Activated CD8-positive, alpha-beta memory T cell treated with anti-CD3 and anti-CD28 coated beads, Interleukin-2, amount 10 ng/mL, durations not matched to agents 7 days and 5 days (primary cell): ENCODE measurements around the gene SLC16A2. TPM values are rescaled to one million over a fixed set of nuclear protein-coding genes. Genes with fewer than 3 reads are reported as not detected.

Experiments used
- ATAC-seq: fragments of 150-1000 bp; cut with Tn5 transposase; one replicate; pipeline ENCODE4 v1.10.0; 2021; ENCODE audit warnings: moderate library complexity
- CTCF ChIA-PET: fragments of 350-600 bp; sonication (Branson Sonifier 250); formaldehyde crosslinking; loops from one replicate; lab custom pipeline; 2021; ENCODE audit warnings: antibody characterized with exemption; lab: Charles Lee
- DNase-seq: peaks from one replicate; pipeline ENCODE4 v3.0.0-alpha.2; 2020
- H3K27ac Mint-ChIP-seq: one replicate; pipeline ENCODE4 v1.8.0; 2021; ENCODE audit warnings: mild to moderate bottlenecking, mixed read lengths
- H3K27me3 Mint-ChIP-seq: one replicate; pipeline ENCODE4 v1.8.0; 2021; ENCODE audit warnings: mixed read lengths
- H3K36me3 Mint-ChIP-seq: one replicate; pipeline ENCODE4 v1.8.0; 2021; ENCODE audit warnings: mild to moderate bottlenecking, mixed read lengths
- H3K4me1 Mint-ChIP-seq: one replicate; pipeline ENCODE4 v1.8.0; 2021; ENCODE audit warnings: mixed read lengths
- H3K4me3 Mint-ChIP-seq: one replicate; pipeline ENCODE4 v1.8.0; 2021; ENCODE audit warnings: mild to moderate bottlenecking, moderate library complexity, mixed read lengths
- H3K9me3 Mint-ChIP-seq: one replicate; pipeline ENCODE4 v1.8.0; 2022; ENCODE audit warnings: low read depth, mixed read lengths
- total RNA-seq, 2 experiments: library from RNA; stranded (reverse); gene quantifications; one replicate each; pipeline ENCODE4 v1.2.3, GENCODE V29; 2021

The SLC16A2 gene
- total RNA-seq, 2 experiments from 2014 or later, result 0.12 TPM; not detected in 1

DNA sequence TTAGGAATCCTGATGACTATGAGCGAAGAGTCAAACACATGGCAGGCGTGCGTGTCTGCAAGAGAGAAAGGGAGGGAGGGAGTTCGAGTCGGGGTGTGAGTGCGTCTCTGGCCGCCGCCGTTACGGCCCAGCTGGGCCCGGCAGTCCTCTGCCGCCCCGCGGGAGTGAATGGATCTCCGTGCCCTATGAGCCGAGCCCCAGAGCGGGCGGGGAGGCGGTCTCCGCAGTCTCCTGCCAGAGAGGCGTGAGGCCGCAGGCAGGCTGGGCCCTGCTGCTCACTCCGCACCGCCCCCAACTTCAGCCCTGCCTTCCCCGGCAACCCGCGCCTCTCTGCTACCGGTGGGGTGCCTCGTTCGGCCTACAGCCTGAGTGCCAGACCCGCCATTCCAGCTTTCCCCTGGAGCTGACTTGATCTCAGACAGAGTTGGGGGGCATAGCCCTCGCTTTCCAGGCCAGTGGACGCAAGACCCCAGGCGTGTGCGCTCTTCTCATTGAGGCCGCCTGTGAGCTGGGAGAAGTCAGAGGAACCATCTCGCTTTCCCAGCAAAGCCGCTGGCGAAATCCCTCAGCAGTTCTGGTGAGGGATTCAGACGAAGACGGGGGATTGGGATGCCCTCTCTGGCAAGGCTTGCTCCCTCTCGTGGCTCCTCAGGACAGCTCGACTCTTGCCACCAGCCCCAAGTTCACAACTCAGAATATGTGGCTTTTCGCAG is 1.4 kb downstream of the SLC16A2 start:
- H3K27ac Mint-ChIP-seq, result no peak overlapping the region
- H3K9me3 Mint-ChIP-seq, result no peaks in the 10 kb centered on the region
- no peak overlapping the region for H3K4me3 Mint-ChIP-seq
- H3K36me3 Mint-ChIP-seq, result no peaks in the 10 kb centered on the region
- peaks cover 42% of the 10 kb centered on the region for H3K27me3 Mint-ChIP-seq
- ATAC-seq (no peak), DNase-seq (no peak)
- H3K4me1 Mint-ChIP-seq, result peaks cover 7% of the 10 kb centered on the region
- CTCF ChIA-PET, result interaction anchor here (1.0 kb wide), 1 partner anchor 125 kb away, joined by 4 read pairs; no protein-coding TSS in a partner anchor

DNA sequence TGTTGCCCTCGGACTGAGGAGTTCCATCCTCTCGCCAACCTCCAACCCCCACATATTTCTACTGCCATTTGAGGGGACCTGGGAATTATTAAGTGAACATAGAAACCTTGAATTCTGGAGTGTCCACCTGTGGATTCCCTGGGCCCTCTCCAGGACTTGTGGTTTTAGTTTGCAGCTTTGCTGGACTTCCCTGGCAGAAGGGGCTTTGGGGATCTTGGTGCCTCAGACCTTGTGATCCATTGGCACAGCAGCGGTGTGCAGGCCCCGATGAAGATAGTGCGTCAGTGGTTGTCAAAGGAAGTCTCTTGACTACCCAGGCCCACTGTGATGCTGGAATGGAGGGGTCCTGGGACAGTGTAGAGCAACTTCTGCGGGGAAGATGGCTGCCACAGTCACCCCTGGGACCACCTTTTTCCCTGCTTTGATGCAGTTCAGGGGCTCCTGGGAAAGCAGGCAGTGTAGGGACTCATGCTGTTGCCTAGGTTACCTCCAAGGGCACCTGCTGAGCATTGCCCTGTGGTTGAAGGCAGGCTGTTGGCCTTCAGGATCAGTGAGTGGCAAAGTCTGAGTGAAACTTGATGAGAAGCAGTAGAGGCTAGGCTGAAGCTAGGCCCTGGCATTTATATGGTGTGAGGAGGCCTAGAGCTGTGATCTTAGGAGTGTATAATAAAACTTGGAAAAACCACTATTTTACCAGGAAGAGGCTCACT is 2.2 kb downstream of the SLC16A2 start:
- CTCF ChIA-PET, result interaction anchor here (1.0 kb wide), 1 partner anchor 124 kb away, joined by 4 read pairs; no protein-coding TSS in a partner anchor
- Mint-ChIP-seq H3K27ac (no peak overlapping the region), H3K9me3 (no peaks in the 10 kb centered on the region), H3K4me1 (peaks cover 7% of the 10 kb centered on the region), H3K36me3 (no peaks in the 10 kb centered on the region), H3K27me3 (peaks cover 41% of the 10 kb centered on the region), H3K4me3 (no peak overlapping the region)
- ATAC-seq, result no peak
- DNase-seq, result no peak

GRCh38 chrX:74426071-74426470 is 4.8 kb downstream of the SLC16A2 start:
- Mint-ChIP-seq H3K9me3 (no peaks in the 10 kb centered on the region), H3K27me3 (peaks cover 19% of the 10 kb centered on the region), H3K4me1 (peaks cover 5% of the 10 kb centered on the region), H3K36me3 (no peaks in the 10 kb centered on the region), H3K27ac (no peak overlapping the region), H3K4me3 (no peak overlapping the region)
- DNase-seq, result no peak
- CTCF ChIA-PET, result no interaction called here
- ATAC-seq, result no peak

GRCh38 chrX:74426615-74427014 is 5.3 kb downstream of the SLC16A2 start:
- no peaks in the 10 kb centered on the region for H3K9me3 Mint-ChIP-seq
- H3K4me1 Mint-ChIP-seq, result peaks cover 3% of the 10 kb centered on the region
- H3K4me3 Mint-ChIP-seq, result no peak overlapping the region
- no peak for DNase-seq
- no peaks in the 10 kb centered on the region for H3K36me3 Mint-ChIP-seq
- ATAC-seq, result no peak
- peaks cover 18% of the 10 kb centered on the region for H3K27me3 Mint-ChIP-seq
- CTCF ChIA-PET, result no interaction called here
- H3K27ac Mint-ChIP-seq, result no peak overlapping the region

DNA sequence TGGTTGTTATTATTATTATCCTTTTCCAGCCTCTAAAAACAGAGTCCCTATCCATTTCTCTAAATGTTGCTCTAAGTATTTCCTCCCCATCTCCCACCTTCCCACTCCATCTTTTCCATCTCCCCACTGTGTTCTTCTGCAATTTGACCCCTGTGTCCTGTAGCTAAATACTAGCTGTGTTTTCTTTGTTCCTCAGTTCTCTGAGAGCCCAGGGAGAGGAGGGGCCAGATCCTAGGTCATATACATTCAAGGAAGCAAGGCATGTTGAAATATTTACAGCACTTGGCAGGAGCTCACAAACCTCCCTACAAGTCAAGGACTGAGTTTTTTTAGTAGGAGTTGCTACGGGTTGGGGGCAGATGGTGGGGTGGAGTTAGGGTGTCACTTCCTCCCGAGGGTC is 10.5 kb downstream of the SLC16A2 start:
- Mint-ChIP-seq H3K4me3 (no peak overlapping the region), H3K27me3 (no peaks in the 10 kb centered on the region), H3K36me3 (no peaks in the 10 kb centered on the region), H3K9me3 (no peaks in the 10 kb centered on the region), H3K4me1 (no peaks in the 10 kb centered on the region), H3K27ac (no peak overlapping the region)
- ATAC-seq (no peak), DNase-seq (no peak)
- CTCF ChIA-PET, result no interaction called here

DNA sequence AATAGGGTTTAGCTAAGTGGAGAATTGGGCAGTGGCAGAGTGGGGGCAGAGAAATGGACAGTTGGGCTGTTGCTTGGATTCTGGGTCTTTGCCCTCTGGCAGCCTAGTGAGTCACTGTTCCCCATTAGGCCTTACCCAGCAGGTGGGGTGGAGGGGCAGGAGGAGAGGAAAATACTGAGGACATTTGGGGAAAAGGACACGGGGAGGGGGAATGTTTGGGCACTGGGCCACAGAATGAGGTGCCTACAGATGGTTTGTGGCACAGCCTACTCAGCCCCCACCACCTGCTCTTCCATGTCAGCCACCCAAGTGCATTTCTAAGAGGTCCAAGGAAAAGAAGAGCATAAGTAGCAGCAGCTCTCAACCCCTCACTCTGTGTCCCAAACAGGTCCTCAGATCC is 13.0 kb downstream of the SLC16A2 start:
- Mint-ChIP-seq H3K27ac (no peak overlapping the region), H3K4me3 (no peak overlapping the region), H3K27me3 (no peaks in the 10 kb centered on the region), H3K9me3 (no peaks in the 10 kb centered on the region), H3K36me3 (no peaks in the 10 kb centered on the region), H3K4me1 (no peaks in the 10 kb centered on the region)
- DNase-seq, result no peak
- CTCF ChIA-PET, result no interaction called here
- no peak for ATAC-seq

DNA sequence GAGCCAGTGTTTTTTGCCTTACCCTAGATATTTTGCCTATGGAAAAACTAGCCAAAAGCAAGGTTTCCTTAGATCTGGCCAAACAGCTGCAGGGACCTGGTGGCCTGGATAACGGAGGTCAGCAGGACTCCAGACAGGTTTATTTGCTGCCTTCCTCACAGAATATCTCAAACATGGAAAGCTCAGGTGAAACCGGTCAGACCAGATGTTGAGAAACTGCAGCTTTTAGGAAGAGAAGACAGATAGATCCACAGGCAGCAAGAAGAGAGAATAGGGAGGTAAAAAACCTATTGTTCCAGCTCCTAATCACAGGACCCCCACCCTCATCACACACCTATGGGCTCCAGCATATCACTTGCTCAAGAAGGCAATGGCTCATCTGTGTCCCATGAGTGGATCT is 16.2 kb downstream of the SLC16A2 start:
- Mint-ChIP-seq H3K27me3 (no peaks in the 10 kb centered on the region), H3K36me3 (no peaks in the 10 kb centered on the region), H3K4me1 (no peaks in the 10 kb centered on the region), H3K4me3 (no peak overlapping the region), H3K9me3 (no peaks in the 10 kb centered on the region), H3K27ac (no peak overlapping the region)
- ATAC-seq (no peak), DNase-seq (no peak)
- CTCF ChIA-PET, result no interaction called here

- no peak for ATAC-seq
- Mint-ChIP-seq H3K4me3 (no peak overlapping the region), H3K27me3 (no peaks in the 10 kb centered on the region), H3K36me3 (no peaks in the 10 kb centered on the region), H3K4me1 (no peaks in the 10 kb centered on the region), H3K27ac (no peak overlapping the region), H3K9me3 (no peaks in the 10 kb centered on the region)
- DNase-seq, result no peak
- CTCF ChIA-PET, result no interaction called here
Observed at GRCh38 chrX:74438764-74439163, 17.5 kb downstream of the SLC16A2 start.

DNA sequence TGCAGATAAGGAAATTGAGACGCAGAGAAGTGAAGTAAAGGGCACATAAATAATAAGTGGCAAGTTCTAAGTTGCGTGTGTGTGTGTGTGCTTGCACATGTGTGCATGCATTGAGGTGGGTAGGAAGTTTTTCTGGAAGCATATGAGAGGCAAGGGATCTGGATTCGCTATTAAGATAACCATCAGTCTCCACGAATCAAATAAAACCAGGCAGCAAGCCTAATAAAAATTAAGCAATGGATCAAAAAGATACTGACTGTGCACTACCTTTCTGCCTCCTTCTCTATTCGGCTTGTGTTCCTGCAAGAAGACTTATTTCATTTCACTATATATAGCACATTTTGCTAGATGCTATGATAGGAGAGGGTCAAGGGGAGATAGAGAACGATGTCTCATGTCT is 23.8 kb downstream of the SLC16A2 start:
- Mint-ChIP-seq H3K27me3 (no peaks in the 10 kb centered on the region), H3K27ac (no peak overlapping the region), H3K36me3 (no peaks in the 10 kb centered on the region), H3K4me3 (no peak overlapping the region), H3K4me1 (no peaks in the 10 kb centered on the region), H3K9me3 (no peaks in the 10 kb centered on the region)
- CTCF ChIA-PET, result no interaction called here
- no peak for ATAC-seq
- no peak for DNase-seq

GRCh38 chrX:74446876-74447275 is 25.6 kb downstream of the SLC16A2 start:
- no peak overlapping the region for H3K4me3 Mint-ChIP-seq
- H3K36me3 Mint-ChIP-seq, result no peaks in the 10 kb centered on the region
- peaks cover 6% of the 10 kb centered on the region for H3K4me1 Mint-ChIP-seq
- CTCF ChIA-PET, result no interaction called here
- no peak overlapping the region for H3K27ac Mint-ChIP-seq
- H3K9me3 Mint-ChIP-seq, result no peaks in the 10 kb centered on the region
- ATAC-seq, result no peak
- H3K27me3 Mint-ChIP-seq, result no peaks in the 10 kb centered on the region
- DNase-seq, result no peak

GRCh38 chrX:74448669-74449068 is 27.4 kb downstream of the SLC16A2 start:
- CTCF ChIA-PET, result no interaction called here
- no peak for ATAC-seq
- no peak overlapping the region for H3K4me3 Mint-ChIP-seq
- no peaks in the 10 kb centered on the region for H3K36me3 Mint-ChIP-seq
- H3K4me1 Mint-ChIP-seq, result peaks cover 6% of the 10 kb centered on the region
- H3K9me3 Mint-ChIP-seq, result no peaks in the 10 kb centered on the region
- H3K27me3 Mint-ChIP-seq, result no peaks in the 10 kb centered on the region
- H3K27ac Mint-ChIP-seq, result no peak overlapping the region
- no peak for DNase-seq

DNA sequence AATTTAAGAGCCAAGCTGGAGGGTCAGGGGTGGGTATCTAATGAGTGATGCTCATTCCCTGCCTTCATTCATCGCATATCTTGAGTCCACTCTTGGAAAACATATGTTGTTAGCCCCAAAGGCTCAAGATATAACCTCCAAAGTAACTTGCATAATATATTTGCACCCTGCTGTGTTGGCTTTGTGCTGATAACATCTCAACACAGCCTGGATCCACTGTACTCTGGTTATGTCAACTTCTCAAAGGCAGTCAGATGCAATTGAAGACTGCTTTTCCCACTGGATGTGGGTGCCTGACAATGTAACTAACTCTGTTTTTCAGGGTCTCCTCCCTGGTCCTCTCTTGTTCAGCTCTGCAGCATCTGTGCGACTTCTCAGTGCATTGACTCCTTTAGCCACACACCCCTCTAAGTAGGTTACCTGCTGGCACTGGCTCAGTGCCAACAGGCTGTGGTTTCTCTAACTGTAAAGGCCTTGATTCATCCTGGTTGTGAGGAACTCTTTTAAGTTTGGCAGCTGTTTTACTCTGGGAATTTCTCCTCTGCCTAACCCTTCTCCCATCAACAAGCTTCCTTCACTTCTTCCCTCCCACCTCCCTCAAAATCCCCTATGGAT is 28.1 kb downstream of the SLC16A2 start:
- CTCF ChIA-PET, result no interaction called here
- H3K4me3 Mint-ChIP-seq, result no peak overlapping the region
- H3K4me1 Mint-ChIP-seq, result peaks cover 6% of the 10 kb centered on the region
- ATAC-seq, result no peak
- DNase-seq, result no peak
- H3K27ac Mint-ChIP-seq, result no peak overlapping the region
- H3K9me3 Mint-ChIP-seq, result peaks cover 2% of the 10 kb centered on the region
- no peaks in the 10 kb centered on the region for H3K36me3 Mint-ChIP-seq
- no peaks in the 10 kb centered on the region for H3K27me3 Mint-ChIP-seq

DNA sequence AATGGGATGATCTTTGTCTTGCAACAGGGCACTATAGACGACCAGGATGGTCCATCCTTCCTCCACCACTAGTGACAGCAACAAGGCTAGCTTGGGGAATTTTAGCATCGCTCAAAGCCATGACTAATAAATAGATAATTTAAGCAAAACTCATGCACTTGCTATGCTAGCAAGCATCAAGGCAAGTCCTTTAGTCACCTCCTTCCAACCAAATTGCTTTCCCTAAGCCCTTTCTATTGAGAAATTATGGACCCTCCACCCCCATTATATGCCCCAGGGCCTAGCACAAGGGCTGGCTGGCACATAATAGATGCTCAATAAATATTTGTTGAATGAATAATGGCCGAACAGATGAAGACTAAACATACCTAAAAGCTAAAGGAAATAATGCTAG is 28.6 kb downstream of the SLC16A2 start:
- ATAC-seq (no peak), DNase-seq (no peak)
- Mint-ChIP-seq H3K4me1 (peaks cover 6% of the 10 kb centered on the region), H3K27ac (no peak overlapping the region), H3K36me3 (no peaks in the 10 kb centered on the region), H3K27me3 (no peaks in the 10 kb centered on the region), H3K9me3 (peaks cover 2% of the 10 kb centered on the region), H3K4me3 (no peak overlapping the region)
- CTCF ChIA-PET, result no interaction called here
